Skin of body (tissue), 2 donors: ENCODE results near the gene CPLX3. TPM values are rescaled to one million over a fixed set of nuclear protein-coding genes. Genes with fewer than 3 reads are reported as not detected.
"Not testable (repeated sequence)": the region's sequence is repeated elsewhere in the genome, so short reads cannot be mapped to it uniquely, and the experiment has no call there.

Source experiments
- DNase-seq: peaks from one replicate; lab custom pipeline; 2025; lab: John Stamatoyannopoulos, UW
- total RNA-seq: library from RNA; depleted of rRNA; stranded (reverse); fragments of >200 nt; gene quantifications from one replicate; pipeline ENCODE4 v1.2.3, GENCODE V29; 2014

CPLX3 gene, protein sequence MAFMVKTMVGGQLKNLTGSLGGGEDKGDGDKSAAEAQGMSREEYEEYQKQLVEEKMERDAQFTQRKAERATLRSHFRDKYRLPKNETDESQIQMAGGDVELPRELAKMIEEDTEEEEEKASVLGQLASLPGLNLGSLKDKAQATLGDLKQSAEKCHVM
- total RNA-seq = 0.20 TPM

DNA sequence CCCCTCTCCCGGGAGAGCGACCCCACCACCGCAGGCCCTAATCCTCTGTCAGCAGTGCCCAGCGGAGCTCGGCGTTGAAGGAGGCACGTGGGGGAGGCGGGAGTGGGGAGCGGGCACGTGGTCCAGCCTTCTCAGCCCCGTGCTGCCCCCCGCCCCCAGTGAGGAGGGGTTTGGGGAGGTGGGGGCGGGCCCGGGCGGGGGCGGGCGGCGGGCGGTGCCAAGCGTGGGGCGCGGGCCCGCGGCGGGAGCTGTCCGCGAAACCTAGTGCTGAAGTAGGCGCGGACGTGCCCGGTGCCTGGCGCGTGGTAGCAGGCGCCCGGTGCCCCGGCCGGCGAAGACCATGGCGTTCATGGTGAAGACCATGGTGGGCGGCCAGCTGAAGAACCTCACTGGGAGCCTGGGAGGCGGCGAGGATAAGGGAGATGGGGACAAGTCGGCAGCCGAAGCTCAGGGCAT lies at the start of gene CPLX3:
Gene CPLX3 (plus strand): TSS at position 264 of the 456 bp plus-strand sequence. CDS start 77 bp downstream, at position 341.
- no peak for DNase-seq

DNA sequence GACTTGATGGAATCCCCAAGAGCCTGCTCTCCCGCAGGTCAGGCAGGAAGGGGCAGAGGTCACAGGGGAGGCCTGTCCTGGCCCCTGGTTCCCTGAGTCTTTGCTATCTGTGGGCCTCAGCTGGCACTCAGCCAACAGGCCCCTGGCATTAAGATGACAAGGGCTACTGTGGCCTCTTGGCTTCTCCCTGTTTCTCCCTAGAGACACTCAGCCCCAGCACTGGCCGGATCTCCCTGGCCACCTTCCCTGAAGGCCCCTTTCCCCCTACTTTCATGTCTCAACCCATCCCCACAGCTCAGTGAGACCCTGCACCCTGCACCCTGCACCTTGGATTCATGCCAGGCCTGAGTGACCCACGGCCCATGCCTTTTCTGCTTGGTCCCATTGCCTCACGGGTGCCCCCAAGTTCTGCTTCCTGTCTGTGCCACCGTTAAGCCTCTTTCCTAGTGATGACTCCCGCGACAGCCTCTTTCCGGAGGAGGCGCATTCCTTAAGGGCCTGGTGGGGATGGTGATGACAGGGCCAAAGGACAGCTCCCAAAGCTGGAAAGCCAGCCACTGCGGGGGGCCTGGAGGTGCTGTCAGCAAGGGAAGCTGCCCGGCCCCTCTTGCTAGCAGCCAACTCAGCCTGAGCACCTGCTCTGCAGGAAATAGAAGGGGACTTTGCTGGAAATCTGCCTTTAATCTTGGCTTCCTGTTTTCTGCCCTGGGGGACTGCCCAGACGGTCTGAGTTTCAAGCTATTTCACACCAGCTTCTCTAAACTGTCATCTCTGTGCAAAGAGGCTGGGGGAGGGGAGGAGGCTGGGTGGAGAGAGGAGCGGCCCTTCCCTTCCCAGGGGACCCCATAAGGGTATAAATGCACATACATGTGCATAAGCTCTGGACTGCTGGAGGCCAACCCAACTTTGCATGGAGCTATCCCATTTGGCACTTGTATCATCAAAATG lies 49.3 kb upstream of the CPLX3 start:
- DNase-seq = peak; percentile 38

DNA sequence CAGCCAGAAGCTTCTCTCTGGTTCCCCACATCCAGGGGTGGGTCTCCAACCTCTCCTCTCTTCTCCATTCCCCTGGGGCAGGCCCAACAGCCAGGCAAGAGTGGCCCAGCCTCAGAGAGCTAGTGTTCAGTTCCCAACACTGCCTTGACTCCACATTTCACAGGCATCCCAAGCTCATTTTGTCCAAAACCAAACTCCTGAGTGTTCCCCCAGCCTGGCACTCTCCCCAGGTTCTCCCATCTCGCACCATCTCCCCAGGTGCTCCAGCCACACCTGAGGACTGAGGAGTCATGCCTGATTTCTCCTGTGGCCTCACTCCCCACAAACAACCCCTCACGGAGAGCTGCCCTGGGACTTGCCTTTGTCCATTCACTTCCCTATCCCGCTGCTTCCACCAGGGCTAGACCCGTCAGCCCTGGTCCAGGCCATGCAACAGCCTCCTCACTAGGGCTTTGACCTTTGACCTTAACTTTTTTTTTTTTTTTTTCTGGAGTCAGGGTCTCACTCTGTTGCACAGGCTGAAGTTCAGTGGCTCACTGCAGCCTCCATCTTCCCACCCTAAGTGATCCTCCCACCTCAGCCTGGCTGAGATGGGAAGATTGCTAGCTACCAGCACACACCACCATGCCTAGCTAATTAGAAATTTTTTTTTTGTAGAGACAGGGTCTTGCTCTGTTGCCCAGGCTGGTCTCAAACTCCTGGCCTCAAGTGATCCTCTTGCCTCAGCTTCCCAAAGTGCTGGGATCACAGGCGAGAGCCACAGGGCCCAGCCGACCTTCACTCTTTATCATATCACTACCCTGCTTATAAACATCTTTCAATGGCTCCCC lies 48.4 kb upstream of the CPLX3 start:
- no peak for DNase-seq

DNA sequence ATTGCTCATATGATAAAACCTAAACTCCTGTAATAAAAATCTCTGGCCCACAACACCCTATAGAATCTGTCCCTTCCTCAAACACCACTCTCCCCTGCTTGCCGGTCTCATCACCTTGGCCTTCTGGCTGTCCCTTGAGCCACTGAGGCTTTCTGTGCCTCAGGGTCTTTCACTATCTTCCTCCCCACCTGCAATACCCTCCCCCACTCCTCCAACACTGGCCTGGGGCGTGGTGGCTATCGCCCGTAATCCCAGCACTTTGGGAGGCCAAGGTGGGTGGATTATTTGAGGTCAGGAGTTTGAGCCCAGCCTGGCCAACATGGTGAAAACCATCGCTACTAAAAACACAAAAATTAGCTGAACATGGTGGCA lies 47.8 kb upstream of the CPLX3 start:
- DNase-seq = no peak

DNA sequence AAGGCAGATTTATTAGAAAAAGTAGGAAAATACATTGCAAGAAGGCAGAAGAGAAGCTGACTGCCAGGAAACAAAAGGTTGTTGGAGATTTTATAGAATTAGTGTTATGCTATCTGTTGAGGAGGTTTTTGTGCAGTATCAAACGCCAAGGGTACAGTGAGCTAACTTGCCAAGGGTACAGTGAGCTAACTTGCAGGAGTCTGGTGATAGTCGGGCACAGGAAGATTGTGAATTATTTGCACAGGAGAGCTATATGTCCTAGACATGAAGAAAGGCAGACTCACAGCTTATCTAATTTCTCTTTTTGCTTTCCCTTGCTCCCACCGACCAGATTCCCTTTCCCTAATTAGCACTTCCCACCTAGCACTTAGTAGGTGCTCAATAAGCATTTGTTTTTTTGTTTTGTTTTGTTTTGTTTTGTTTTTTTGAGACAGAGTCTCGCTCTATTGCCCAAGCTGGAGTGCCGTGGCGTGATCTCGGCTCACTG lies 47.2 kb upstream of the CPLX3 start:
- no peak for DNase-seq

DNA sequence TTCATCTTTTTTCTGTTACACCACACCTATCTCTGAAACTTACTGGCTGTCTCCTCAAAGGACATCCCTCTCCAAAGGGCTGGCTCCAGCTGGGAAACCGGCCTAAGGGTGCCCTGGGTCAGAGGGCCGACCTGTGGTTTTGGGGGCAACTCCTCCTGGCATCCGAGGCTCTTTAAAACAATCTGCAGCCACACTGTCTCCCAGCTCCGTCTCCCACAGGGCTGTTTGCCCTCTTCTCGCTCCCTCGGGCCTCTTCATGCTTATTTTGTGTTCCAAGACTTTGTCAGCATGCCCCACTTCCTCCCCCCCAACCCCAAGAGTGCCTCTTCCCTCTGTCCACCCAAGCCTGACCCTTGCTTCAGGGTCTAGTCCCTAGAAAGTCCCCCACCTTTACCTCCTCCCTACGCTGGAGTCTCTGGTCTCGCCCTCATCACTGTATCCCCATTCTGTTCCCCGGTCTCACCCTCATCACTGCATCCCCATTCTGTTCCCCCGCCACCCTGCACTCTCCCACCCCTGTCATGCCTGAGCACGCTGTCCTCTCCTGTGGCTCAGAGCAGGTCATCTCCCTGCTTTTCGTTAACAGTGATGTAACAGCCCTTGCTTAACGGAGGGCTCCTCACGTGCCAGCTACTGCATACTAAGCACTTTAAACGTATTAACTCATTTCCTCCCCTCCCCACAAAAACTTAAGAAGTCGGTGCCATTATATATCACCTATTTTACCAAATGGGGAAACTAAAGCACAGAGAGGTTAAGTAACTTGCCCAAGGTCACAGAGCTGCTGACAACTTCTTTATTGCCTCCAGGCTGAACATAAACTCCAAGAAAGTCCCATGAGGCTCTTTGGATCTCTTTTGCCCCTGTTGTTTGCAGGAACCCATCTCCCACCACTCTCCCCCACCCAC lies 45.6 kb upstream of the CPLX3 start:
- no peak for DNase-seq

DNA sequence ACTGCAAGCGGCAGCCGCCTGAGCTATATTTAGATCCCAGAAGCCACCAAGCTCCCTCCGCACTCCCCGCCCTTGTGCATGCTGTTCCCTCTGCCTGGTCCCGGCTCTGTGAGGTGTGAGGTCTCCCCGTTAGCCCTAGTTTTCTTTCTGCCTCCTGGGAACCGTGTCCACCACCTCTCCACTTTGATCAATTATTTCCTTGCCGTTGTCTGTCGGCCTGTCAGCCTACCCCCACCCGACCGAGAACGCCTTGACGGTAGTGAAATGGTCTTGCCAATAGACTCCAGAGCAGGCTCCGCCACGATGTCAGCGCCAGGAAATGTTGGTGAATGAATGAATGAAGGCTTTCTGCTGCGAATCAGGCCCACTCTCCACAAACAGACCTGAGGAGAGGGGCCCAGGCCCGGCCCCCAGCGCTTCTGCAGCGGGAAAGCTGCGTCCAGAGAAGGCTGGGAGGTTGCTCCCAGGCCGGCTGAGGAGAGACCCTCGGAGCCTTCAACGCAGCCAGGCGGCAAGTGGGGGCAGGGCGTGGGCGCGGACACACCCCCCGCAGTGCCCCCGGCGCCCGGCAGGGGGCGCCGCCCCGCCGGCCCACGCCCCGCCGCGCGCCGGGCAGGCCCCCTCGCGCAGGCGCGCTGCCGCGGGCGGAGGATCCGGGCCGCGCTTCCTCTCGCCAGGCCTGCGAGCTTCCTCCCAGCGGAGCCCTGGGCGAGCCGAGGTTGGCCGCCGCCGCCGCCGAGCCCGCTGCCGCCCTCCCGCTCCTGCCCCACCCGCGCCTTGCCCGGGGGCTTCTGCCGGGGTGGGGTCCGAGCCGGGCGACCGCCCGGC lies 44.8 kb upstream of the CPLX3 start, which contains the start of gene CSK:
Gene CSK (plus strand): TSS at position 650 of the 828 bp plus-strand sequence. CDS start 16,218 bp downstream, outside the sequence.
- DNase-seq = peak; percentile 70

DNA sequence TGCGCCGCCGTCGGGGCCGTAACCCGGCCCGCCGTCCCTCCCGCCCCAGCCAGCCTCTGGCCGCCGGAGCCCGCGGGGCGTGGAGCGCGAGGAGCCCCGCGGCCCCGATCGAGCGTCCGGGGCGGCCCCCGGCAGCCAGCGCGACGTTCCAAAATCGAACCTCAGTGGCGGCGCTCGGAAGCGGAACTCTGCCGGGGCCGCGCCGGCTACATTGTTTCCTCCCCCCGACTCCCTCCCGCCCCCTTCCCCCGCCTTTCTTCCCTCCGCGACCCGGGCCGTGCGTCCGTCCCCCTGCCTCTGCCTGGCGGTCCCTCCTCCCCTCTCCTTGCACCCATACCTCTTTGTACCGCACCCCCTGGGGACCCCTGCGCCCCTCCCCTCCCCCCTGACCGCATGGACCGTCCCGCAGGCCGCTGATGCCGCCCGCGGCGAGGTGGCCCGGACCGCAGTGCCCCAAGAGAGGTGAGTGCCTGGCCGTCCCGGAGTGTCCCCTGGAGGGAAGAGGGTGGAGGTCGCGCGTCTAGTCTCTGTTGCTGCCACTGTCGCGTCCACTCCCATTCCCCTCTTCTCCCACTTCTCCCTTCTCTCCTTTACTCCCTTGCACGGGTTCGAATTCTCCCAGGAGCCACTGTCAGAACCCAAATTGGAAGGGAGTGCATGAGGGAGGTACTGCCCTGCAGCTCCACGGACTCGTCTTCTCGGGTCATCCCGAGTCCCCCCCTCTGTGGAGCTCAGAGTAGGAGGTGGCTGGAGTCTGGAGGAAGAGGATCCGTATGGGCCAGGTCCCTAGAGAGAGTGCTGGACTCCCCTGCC lies 44.0 kb upstream of the CPLX3 start:
- no peak for DNase-seq

DNA sequence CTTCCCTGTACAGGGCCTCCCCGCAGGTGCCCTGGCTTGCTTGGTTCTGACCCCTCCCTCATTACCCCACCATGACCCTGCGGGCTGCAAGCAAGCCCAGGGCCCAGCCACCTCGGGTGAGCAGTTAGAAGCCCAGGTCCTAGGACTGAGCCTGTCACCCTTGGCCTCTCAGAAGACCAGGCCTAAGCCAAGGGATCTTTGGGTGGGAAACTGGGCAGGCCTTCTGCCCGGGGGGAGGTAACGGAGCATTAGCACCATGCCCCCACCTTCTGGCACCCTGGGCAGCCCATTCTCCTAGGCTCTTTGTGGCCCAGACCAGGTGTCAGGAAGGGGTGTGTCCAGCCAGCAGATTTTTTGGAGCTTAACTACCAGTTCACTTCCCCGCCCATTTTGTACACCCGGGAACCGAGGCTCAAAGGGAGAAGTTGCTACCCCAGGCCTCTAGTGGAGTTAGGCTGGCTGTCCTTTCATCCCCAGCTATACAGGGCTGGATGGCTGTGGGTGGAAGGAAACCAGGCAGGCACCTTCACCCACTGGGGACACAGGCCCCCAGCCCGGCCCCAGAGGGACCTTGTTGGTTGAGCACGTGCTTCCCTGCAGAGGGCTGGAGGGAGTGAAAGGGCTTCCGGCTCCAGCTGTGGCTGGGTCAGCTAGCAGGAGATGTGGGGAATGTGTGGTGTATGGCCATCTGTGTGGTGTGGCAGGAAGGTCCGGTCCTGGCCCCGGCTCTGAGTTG lies 43.2 kb upstream of the CPLX3 start:
- no peak for DNase-seq

DNA sequence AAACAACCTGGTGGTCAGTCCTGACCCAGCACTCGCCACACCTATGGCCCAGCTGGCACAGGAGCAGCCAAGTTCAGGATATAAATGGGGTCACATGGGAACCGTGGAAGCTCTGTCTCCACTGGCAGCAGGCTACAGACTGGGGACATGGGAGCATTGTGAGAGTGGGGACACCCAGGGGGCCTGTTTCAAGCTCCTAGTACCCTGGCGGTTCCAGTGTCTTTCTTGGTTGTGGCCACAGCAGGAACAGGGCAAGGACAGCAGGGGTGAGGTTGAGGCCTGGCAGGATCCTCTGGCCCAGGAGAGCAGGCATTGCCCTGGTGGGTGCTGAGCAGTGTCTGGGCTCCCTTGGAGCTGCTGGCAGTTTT lies 42.6 kb upstream of the CPLX3 start:
- no peak for DNase-seq

DNA sequence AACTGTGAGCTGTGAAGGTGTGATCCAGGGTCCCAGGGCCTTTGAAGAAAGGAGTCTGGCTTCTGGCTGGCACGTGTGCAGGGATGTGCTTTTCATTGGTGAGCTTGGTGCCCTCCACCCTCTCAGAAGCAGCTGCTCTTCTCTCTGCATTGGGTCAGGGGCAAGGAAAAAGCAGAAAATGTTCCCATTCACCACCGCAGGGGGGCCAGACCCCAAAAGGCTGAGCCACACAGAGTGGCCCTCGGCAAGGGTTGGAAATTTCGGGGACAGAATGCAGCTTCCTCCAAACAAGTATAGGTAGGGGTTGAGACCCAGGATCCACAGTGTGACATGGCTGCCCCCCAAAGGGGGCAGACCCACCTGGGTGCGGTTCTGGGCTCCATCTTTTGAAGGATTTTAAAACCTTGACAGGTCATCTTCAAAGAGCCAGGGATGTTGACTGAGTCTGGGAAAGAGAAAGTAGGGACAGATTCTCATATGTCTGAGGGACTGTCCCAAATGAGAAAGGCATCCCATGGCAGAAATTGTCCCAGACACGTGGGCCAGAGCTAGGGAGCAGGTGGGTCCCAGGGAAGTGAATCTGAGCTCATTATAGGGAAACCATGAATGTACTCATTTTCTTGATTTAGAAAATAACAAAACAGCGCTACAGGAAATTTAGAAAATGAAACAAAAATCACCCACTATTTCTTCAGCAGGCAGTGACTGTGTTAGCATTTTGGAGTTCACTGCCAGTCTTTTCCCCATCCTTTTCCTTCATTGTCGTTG lies 41.8 kb upstream of the CPLX3 start:
- DNase-seq = no peak

DNA sequence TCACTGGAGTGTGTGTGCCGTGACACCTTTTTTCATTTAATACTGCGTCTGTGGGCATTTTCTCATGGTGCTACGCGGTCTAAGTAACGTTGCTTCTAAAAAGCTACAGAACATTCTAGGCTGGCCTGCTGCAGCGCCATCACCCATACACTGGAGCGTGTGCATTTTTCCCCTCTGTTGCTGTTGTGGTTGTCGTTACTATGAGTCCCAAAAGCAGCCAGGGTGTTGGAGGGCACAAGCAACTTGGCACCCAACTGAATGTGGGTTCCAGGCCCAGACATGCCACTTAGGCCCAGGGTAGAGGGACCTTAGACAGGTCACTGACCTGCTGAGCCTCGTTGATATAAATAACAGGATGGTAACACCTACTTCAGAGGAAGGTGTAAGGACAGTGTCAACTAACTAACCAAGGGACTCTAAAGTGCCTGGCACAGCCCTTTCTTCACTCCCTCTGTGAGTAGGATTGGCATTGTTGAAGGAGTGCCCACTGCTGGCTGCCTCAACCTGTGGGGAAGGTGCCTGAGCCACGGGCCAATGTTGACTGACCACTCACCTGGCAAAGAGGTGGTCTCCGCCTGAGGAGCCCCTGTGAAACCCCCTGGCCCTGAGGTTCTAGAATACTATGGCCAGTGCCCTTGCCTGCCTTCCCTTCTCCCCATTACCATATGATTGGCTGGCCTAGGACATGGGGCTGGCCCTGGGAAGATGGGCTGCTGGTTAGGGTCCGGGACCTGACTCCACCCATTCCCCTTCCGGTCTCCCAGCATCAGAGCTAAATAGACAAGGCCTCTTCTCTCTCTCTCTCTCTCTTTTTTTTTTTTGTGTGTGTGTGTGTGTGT lies 41.0 kb upstream of the CPLX3 start:
- no peak for DNase-seq

DNA sequence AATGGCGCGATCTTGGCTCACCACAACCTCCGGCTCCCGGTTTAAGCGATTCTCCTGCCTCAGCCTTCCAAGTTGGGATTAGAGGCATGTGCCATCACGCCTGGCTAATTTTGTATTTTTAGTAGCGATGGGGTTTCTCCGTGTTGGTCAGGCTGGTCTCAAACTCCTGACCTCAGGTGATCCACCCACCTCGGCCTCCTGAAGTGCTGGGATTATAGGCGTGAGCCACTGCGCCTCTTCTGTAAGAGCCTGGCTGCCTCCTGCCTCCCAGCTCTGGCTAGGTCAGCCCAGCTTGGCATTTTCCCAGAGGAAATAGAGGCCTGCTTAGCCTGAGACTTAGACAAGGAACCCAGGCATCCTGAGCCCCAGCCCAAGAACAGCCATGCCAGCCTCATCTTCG lies 40.3 kb upstream of the CPLX3 start:
- not testable (repeated sequence) for DNase-seq

DNA sequence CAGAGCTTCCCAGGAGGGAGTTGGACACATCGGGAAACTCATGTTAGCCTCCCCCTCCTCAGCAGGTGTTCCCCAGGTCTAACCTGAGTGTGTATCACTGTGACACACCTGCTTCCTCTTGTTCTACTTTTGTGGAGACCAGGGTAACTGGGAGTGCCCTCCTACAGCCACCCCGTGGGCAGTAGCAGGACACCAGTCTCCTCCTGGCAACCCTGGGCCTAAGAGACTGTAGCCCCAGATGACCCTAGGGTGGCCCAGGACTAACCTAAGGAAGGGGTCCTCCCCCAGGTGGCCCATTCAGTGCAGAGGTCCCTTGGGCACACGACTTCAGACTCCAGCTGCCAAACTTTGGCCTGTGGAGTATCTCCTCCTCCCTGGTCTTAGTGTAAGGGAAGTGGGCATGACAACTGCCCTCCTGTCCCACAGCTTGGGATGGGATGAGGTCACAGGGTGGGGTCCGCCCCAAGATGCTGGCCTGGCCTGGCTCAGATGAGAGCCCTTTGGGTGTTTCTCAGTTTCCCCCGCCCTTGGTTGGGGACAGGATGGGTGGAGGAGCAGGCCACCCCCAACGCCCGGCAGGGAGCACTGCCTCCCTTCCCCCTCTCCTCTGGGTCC lies 39.8 kb upstream of the CPLX3 start:
- no peak for DNase-seq

DNA sequence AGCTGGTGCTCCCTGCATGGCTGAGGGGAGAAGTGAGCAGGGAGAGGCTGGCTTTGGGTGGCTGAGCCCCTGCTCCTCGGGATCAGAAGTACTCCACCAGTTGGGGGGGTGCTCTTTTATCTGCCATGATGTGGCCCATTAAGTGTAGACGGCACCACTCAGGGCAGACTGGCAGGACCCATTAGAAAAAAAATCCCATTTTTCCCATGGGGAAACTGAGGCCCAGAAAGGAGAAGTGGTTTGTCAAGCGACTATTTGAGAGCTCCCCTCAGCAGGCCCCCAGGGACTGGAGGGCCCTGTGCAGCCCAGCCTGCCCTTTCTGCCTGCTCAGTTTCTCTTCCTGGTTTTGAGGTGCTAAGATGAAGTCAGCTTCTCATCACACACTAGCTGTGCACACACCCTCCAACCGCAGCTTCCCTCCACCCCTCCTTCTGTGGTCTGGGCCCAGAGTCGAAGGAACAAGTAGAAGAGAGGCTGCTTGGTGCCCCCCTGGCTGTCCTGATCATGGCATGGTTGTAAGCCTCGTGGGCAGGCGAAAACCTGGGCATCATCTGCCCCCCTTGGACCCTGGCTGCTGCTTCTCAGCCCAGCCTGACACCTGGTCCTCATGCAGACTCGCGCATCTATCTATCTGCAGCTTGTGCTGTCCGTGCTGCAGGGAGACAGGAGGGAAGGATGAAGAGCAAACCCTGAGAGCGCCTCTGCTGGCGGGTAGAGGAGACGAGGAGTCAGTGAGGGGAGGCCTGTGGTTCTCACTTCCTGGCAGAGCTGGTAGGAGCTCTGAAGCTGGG lies 39.0 kb upstream of the CPLX3 start:
- DNase-seq = no peak
